GM21737 (cell line): ENCODE data around the gene KBTBD12.

ENCODE experiments used
- ATAC-seq: cut with Tn5 transposase; IDR thresholded peaks from one replicate; pipeline ENCODE4 v1.9.1; 2021; ENCODE audit warnings: mild to moderate bottlenecking, moderate library complexity; ENCODE audit not compliant: unreplicated experiment

The KBTBD12 gene

DNA sequence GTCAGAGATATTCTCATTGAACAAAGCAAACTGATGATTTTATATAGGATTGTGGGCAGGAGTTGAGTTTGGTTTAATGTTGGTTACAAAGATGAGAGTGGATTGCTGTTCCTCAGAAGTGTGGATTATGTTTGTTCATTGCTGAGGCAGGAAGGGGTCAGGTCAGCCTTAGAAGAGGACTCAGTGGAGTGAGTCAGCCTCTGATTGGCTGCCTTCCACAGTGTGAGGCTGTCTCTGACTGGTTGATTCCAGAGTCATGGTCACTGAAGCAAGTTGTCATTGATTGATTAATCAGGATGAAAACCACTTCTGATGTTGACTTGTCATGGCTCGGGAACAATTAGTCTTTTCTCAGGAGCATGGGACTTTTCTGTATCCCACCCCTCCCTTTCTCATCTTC is 36.2 kb downstream of the KBTBD12 start:
- ATAC-seq = no peak

DNA sequence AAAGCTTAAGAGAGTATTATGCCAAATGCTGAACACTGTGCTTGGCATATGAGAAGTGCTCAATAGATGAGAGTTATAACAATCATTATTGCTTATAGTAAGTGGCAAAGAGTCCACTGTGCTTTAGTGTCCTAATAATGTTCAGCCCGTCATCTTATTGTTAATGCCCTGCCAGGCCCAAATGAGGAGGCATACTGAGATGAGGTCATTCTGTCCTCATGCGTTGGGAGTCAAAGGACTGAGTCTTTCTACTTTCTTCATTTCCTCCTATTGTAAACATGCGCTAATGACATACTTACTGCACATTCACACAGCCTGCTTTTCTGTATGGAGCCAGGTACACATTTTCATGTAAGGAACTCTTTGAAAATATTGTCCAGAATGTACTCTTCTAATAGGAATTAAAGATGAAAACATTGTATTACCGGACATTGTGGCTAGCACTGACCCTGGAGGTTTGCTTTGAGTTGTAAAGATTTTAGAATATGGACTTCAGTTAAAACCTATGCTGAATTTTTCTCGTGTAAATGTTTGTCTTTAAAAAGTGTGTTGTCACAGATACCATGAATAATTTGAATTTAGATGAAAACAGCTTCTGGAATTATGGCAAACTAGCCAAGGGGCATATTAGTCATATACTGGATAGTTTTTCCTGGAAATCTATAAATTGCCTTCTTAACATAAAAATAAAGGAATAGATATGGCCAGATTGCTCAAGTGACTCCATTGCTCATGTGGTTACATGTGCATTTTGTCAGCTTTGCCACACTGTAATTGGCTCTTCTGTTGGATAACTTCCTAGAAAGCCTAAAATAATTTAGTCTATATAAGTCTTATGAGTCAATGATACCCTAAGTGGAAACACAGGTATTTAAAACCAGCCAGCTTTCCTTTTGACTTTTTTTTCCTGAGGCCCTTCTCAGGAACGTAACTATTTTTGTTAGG is 38.3 kb downstream of the KBTBD12 start:
- no peak for ATAC-seq

- no peak for ATAC-seq
These were observed 39.6 kb downstream of the KBTBD12 start for GRCh38 chr3:127954640-127955039.

- ATAC-seq = no peak
These were observed 40.7 kb downstream of the KBTBD12 start for GRCh38 chr3:127955728-127956127.

DNA sequence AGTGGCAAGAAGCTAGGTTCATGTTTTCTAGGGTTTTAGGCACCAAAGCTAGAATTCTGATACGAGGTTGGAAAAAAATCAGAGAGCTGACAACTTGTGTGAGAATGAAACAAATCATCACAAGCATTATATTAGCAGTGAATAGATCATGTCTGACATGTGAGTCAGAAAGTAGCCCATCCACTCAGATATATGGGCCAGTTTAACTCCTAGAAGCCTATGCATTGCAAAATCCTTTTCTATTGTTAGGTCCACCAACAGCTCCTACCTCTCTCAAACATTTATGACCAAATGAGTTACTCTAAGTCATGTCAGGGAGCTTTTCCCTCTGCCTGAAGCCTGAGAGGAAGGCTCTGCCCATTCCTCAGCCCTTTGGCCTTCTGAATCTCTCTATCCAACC is 44.0 kb downstream of the KBTBD12 start:
- ATAC-seq = no peak

DNA sequence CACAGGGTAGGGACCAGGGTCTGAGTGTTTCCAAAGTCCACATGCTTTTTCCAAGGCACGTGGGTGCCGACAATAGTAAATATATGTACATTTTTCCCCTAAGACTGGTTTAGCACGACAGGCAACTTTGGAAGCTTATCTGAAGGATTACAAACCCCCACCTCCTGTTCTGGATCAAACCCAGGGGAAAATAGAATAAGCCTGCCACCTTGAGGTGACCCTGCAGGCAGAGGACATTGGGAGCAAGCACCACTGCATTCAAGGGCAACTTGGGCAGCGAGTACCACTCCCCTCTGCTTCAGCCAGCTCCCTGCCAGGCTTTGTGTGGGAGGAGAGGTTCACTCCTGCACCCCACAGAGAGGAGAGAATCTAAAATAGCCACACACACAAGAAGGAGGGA is 44.8 kb downstream of the KBTBD12 start:
- no peak for ATAC-seq

DNA sequence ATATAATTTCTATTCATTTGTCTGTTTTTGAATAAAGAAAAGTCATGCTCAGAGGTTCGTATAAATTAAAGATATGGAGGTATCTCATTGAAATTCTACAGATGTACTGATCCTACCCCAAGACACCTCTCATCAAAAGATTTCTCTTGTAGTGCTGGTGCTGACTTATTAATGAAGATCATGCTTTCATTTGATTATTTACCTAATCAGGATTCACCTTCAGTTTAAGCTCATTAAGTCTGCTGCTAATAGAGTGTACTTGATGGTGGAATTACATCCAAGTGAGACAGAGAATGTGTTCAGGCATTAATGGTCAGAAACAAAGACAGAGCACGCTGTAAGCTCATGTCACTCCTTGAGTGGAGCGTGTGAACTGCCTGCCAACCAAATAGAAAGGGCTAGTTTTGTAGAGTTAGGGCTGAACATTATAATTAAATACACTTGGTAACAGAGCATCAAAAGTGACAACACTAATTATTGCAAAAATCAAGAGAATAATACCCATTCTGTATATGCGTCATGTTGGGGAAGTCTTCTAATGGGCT is 45.5 kb downstream of the KBTBD12 start:
- ATAC-seq = no peak

DNA sequence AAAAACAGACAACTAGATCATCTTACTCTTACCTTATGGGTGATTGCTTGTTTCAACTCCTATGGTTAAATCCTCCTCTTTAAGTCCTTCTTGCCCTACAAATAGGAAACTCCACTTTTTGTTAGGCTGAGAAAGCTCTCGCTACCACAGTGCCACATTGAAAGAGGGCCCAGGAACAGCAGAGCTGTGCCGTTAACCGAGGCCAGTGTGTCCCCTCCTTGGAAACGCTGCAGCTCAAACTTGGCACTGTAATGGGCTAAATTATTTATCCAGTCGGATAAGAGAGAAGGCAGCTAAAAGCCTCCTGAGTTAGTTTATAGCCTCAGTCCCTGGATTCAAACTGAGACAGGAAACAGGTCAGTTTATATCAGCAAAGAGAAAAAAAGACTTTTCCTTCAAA is 46.1 kb downstream of the KBTBD12 start:
- no peak for ATAC-seq

GRCh38 chr3:127961963-127962362 is 46.9 kb downstream of the KBTBD12 start:
- no peak for ATAC-seq

- no peak for ATAC-seq
These were observed 47.9 kb downstream of the KBTBD12 start for GRCh38 chr3:127962937-127963336.

- ATAC-seq = no peak
These were observed 49.0 kb downstream of the KBTBD12 start for GRCh38 chr3:127964053-127964452.

DNA sequence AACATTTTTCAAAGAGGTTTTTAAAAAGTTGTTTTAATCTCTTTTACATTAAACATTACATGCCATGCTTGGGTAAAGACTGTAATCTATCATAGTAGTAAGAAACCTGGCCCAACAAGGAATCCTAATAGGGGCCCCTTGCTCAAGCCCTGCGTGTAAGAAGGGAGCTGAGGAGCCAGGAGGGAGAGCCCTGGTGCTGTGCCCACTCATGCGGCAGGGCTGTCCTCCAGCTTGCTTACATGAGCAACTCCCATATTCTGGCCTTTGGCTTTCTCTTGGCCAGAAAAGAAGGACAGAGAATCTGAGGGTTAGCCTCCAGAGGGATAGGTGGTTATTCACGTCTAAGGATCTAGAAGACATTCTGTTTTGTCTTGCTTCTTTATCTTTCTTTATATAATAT is 49.8 kb downstream of the KBTBD12 start:
- no peak for ATAC-seq

- ATAC-seq = no peak
These were observed 52.3 kb downstream of the KBTBD12 start for GRCh38 chr3:127967316-127967715.

- ATAC-seq = no peak
These were observed 56.0 kb downstream of the KBTBD12 start for GRCh38 chr3:127970966-127971592.

GRCh38 chr3:127974226-127974625 is 59.2 kb downstream of the KBTBD12 start:
- ATAC-seq = no peak

GRCh38 chr3:127975153-127976029 is 60.4 kb downstream of the KBTBD12 start:
- no peak for ATAC-seq

DNA sequence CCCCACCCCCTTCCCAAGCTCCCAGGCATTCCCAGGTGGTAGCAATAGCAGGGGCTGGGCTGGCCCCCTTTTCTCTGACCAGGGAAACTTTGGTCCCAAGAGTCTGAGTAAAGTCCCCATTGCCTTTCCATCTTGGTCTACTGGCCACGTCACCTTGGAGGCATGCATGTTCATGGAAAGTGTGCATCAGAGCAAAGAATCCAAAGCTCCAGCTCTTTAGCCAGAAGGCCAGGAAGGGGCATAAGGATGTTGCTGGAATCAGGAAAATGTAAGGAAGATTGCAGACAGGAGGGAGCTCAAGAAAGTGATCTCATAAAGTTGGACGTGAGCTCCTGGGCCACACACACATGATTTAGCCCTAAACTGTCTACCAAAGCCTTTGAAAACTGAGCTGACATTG is 63.6 kb downstream of the KBTBD12 start:
- no peak for ATAC-seq

GRCh38 chr3:127979473-127979872 is 64.4 kb downstream of the KBTBD12 start:
- ATAC-seq = no peak

- no peak for ATAC-seq
These were observed 66.1 kb downstream of the KBTBD12 start for GRCh38 chr3:127981097-127981496.

GRCh38 chr3:127982155-127982554 is 67.1 kb downstream of the KBTBD12 start:
- no peak for ATAC-seq
